ES-I3 (cell line): ENCODE measurements around the gene SASH1.

Experiments
- H3K36me3 ChIP-seq: 2 replicates; pipeline ENCODE4 v1.6.1; 2013; ENCODE audit warnings: mild to moderate bottlenecking, low read length, control low read depth, moderate library complexity; ENCODE audit not compliant: insufficient read depth
- H3K4me1 ChIP-seq: 2 replicates; pipeline ENCODE4 v1.6.1; 2013; ENCODE audit warnings: mild to moderate bottlenecking, control low read depth, low read length; ENCODE audit not compliant: insufficient read depth
- H3K9ac ChIP-seq: 2 replicates; pipeline ENCODE4 v1.6.1; 2013; ENCODE audit warnings: low read depth, mild to moderate bottlenecking, low read length, moderate library complexity
- H3K9me3 ChIP-seq: 2 replicates; pipeline ENCODE4 v1.6.1; 2013; ENCODE audit warnings: mild to moderate bottlenecking, low read length, moderate library complexity; ENCODE audit not compliant: control insufficient read depth, insufficient read depth

Gene SASH1

DNA sequence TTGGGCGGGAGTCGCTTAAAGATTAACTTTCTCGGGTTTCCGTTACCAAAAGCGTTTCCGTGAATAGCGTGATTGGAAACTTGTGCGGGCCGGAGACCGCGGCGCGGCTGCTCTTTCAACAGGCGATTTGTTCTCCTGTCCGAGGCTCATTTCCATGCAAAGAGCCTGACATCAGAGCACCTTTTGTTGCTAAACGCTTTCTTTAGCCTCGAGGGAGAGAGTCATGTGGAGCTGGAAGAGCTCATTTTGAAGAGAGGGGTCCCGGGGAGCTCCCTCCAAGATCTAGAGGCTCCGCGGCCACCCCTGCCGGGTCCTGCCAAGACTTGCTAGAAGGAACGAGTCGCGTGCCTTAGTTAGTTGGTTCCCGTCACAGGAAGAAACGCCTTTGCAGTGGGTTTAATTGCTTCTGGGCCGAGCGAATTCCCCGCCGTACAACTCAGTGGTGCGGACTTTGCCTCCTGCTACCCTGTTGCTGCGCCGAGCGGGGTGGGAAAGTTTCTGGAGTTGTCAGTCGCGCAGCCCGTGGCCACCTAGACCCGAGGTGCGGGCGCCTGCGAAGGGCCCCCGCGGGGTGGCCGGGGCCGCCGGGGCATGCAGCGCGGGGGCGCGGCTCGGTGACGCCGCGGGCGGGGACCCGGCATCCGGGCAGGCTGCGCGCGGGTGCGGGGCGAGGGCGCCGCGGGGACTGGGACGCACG lies at the start of gene SASH1:
TSS of gene SASH1 (plus strand) at position 489 of the 697 bp plus-strand sequence. CDS start 230 bp downstream, outside the sequence.
- H3K4me1 ChIP-seq = peaks cover 39% of the 10 kb centered on the region
- H3K9ac ChIP-seq = peak within 1 kb of the TSS; percentile 82
- H3K9me3 ChIP-seq = no peaks in the 10 kb centered on the region
- H3K36me3 ChIP-seq = no peaks in the 10 kb centered on the region

DNA sequence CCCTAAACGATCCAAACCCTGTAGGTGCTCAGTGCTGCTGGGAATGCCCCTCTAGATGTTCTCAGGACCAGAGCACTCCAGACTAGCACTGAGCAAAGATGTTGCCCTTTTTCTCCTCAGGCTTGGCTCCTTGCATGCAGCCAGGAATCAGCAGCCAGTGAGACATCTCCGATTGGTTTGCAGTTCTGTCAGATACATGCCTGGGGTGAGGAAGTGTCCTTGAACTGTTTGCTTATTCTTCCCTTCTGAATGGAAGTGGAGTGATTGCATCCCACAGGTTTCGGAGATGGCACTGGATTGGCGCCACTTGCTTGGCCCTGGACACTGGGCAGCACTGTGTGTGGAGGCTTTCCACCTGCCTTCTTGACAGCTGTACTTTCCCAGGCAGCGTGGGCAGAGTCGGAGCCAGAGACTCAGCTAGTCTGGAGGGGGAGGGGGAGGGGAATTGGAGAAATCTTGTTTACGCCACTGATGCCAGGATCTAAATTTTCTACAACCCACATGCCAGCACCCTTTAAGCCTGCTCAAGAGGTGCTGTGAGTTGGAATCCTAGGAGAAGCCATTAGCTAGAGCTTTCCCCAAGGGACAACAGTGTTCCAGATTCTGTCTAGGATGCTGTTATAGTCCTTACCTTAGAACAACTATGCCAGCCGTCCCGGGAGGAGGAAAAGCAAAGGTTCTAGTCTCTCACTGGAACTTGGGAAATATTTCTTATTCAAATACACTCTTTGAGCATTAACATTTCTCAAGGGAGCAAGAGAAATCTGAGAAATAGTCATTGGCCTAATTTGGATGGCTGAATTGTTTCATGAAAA lies 49.2 kb upstream of the SASH1 start:
- no peaks in the 10 kb centered on the region for H3K9me3 ChIP-seq
- H3K9ac ChIP-seq = no peak overlapping the region
- H3K4me1 ChIP-seq = peaks cover 11% of the 10 kb centered on the region
- H3K36me3 ChIP-seq = no peaks in the 10 kb centered on the region

DNA sequence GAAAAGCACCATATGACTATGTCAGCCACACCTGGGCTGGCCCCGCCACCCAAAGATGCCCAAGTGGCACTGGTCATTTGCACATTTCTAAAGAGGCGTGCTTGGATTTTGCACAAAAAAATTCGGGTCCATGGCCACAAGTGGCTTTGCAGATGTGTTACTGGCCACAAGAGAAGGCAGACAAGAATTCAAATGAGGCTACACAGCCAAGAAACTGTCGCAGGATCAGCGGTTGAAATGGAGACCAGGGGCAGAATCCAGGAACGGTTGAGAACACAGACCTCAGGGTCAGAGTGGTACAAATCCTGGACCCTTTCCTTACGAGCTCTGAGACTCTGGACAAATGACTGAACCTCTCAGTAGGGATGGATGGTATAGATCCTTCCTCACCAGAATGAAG lies 48.6 kb upstream of the SASH1 start:
- no peaks in the 10 kb centered on the region for H3K36me3 ChIP-seq
- H3K9me3 ChIP-seq = no peaks in the 10 kb centered on the region
- no peak overlapping the region for H3K9ac ChIP-seq
- peaks cover 11% of the 10 kb centered on the region for H3K4me1 ChIP-seq

DNA sequence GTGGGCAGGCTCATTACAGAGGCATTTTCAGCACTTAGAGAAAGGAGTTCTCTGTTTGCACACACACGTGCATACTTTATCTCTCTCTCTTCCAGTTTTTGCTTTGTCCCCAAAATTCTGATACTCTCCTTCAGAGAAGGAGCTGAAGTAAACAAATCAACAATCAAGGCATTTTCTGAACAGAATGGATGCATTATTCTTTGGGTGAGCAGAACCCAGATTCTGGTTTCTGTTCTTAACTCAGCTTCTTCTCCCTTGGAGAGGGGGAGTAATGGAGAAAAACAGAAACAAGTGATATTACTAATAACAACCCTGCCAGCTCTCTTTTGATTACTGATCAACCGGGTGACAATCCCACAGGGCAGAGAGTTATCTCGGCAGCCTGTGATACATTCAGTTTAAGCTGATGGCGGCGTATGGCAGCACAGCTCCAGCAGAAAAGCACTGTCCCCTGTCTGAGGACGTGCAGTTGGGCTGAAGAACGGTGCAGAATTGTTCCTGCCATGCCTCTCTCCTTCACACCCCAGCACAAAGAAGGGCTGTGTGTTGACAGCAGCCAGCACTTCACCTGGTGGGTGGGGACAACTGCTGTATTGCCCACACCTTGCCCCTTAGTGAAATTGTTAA lies 47.3 kb upstream of the SASH1 start:
- H3K9me3 ChIP-seq = no peaks in the 10 kb centered on the region
- no peaks in the 10 kb centered on the region for H3K36me3 ChIP-seq
- peaks cover 11% of the 10 kb centered on the region for H3K4me1 ChIP-seq

DNA sequence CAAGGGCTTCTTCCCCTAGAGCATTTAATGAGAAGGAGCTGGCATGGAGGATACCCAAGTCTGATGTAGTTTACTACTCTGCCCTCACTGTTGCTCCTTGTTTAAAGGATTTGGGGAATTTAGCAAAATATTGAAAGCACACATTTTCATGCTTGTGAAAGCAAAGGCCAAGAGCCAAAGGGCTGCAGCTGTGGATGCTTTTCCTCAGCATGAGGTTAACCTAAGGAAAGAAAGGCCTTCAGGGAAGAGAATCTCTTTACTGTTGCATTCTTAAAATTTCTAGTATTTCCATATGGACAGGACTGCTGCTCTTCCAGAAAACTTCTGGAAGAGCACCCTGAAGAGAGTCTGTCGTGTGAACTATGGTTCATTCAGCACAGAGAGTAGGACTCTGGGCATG lies 45.9 kb upstream of the SASH1 start:
- Histone ChIP-seq H3K9ac (no peak overlapping the region), H3K4me1 (peaks cover 11% of the 10 kb centered on the region), H3K36me3 (no peaks in the 10 kb centered on the region), H3K9me3 (no peaks in the 10 kb centered on the region)

More for the DNA sequence above, 47.3 kb upstream of the SASH1 start:
- no peak overlapping the region for H3K9ac ChIP-seq

GRCh38 chr6:148298683-148299082 lies 44.0 kb upstream of the SASH1 start:
- Histone ChIP-seq H3K4me1 (peaks cover 5% of the 10 kb centered on the region), H3K36me3 (no peaks in the 10 kb centered on the region), H3K9me3 (no peaks in the 10 kb centered on the region), H3K9ac (no peak overlapping the region)

DNA sequence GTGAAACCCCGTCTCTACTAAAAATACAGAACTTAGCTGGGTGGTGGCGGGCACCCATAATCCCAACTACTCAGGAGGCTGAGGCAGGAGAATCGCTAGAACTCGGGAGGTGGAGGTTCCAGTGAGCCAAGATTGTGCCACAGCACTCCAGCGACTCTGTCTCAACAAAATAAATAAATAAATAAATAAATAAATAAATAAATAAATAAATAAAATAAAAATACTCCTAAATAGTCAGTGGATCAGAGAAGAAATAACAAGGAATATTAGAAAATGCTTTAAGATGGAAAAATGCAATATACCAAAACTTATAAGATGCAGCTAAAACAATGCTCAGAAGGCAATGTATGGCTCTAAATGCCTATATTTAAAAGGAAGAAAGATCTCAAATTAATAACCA lies 39.0 kb upstream of the SASH1 start:
- Histone ChIP-seq H3K4me1 (peaks cover 4% of the 10 kb centered on the region; the same call in 1 of the 2 replicates), H3K9ac (no peak overlapping the region), H3K36me3 (no peaks in the 10 kb centered on the region), H3K9me3 (no peaks in the 10 kb centered on the region)

DNA sequence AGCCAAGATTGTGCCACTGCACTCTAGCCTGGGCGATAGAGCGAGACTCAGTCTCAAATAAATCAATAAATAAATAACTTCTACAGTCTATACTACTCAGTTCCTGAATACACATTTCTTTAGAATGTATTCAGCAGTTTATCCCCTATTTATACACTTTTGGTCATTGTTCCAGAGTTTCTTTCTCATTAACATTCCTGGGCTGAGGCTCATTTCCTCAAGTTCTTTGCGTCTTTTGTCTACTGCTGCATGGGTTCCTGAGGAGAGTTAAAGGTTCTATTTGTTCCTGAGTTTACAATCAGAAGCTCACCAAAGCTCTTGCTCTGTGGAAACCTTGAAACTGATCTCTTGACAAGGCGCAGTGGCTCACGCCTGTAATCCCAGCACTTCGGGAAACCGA lies 37.7 kb upstream of the SASH1 start:
- Histone ChIP-seq H3K4me1 (peaks cover 8% of the 10 kb centered on the region; the same call in 1 of the 2 replicates), H3K9me3 (no peaks in the 10 kb centered on the region), H3K36me3 (no peaks in the 10 kb centered on the region), H3K9ac (no peak overlapping the region)

GRCh38 chr6:148306286-148306685 lies 36.4 kb upstream of the SASH1 start:
- peaks cover 8% of the 10 kb centered on the region; the same call in 1 of the 2 replicates for H3K4me1 ChIP-seq
- H3K36me3 ChIP-seq = no peaks in the 10 kb centered on the region

GRCh38 chr6:148307405-148307804 lies 35.2 kb upstream of the SASH1 start:
- Histone ChIP-seq H3K36me3 (no peaks in the 10 kb centered on the region), H3K4me1 (peaks cover 8% of the 10 kb centered on the region; the same call in 1 of the 2 replicates), H3K9ac (no peak overlapping the region), H3K9me3 (no peaks in the 10 kb centered on the region)

More at GRCh38 chr6:148306286-148306685, 36.4 kb upstream of the SASH1 start:
- Histone ChIP-seq H3K9ac (no peak overlapping the region), H3K9me3 (no peaks in the 10 kb centered on the region)

- Histone ChIP-seq H3K9me3 (no peaks in the 10 kb centered on the region), H3K4me1 (peaks cover 21% of the 10 kb centered on the region), H3K36me3 (no peaks in the 10 kb centered on the region)
Measured at GRCh38 chr6:148309301-148309700, 33.3 kb upstream of the SASH1 start.

GRCh38 chr6:148311966-148312669 lies 30.5 kb upstream of the SASH1 start:
- Histone ChIP-seq H3K9ac (no peak overlapping the region), H3K9me3 (no peaks in the 10 kb centered on the region), H3K4me1 (peaks cover 17% of the 10 kb centered on the region), H3K36me3 (no peaks in the 10 kb centered on the region)

More at GRCh38 chr6:148309301-148309700, 33.3 kb upstream of the SASH1 start:
- H3K9ac ChIP-seq = no peak overlapping the region

- H3K9ac ChIP-seq = no peak overlapping the region
- H3K36me3 ChIP-seq = no peaks in the 10 kb centered on the region
- H3K4me1 ChIP-seq = peaks cover 17% of the 10 kb centered on the region
- H3K9me3 ChIP-seq = no peaks in the 10 kb centered on the region
Measured at GRCh38 chr6:148313488-148313887, 29.1 kb upstream of the SASH1 start.

DNA sequence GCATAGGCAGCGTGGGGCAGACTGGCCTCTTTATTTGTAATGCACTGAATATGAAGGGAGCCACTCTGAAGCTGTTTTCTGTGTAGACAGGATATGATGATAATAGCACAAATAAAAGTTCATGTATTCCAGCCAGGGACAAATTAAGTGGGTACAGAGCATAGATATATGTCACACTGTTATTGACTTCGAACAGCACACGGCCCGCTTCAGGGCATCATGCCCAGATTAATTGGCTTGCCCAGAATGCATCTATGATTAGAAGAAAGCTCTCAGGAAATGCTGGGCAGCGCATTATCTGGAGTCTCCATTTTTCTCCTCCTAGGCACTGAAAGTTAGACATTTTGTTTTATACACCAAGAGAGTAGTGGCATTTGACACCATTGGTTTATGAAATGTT lies 26.3 kb upstream of the SASH1 start:
- Histone ChIP-seq H3K9me3 (no peaks in the 10 kb centered on the region), H3K36me3 (no peaks in the 10 kb centered on the region), H3K4me1 (peaks cover 13% of the 10 kb centered on the region), H3K9ac (no peak overlapping the region)
